WERI-Rb-1 (cell line): Measurements from ENCODE around the gene CDRT15.
A peak's percentile ranks its signal among the peaks of the same experiment; 100 is the strongest.

ENCODE experiments used
- DNase-seq: peaks from one replicate; pipeline ENCODE4 v3.0.0-alpha.2; 2020
- H3K27ac ChIP-seq: fragments of 250-450 bp; sonication (Bioruptor Pico); 2 replicates; pipeline ENCODE4 v1.5.1; 2020; ENCODE audit warnings: mild to moderate bottlenecking, moderate library complexity
- H3K27me3 ChIP-seq: fragments of 250-450 bp; sonication (Bioruptor Pico); 2 replicates; pipeline ENCODE4 v1.5.1; 2021; ENCODE audit warnings: mild to moderate bottlenecking, low read depth, moderate library complexity; ENCODE audit not compliant: insufficient read depth, severe bottlenecking
- H3K36me3 ChIP-seq: fragments of 250-450 bp; sonication (Bioruptor Pico); 2 replicates; pipeline ENCODE4 v1.5.1; 2020; ENCODE audit warnings: mild to moderate bottlenecking, moderate library complexity
- H3K4me3 ChIP-seq: 2 replicates; pipeline ENCODE4 v1.5.1; 2011; ENCODE audit warnings: low read depth, mild to moderate bottlenecking, control low read depth, low read length
- H3K9me3 ChIP-seq: fragments of 250-450 bp; sonication (Bioruptor Pico); 2 replicates; pipeline ENCODE4 v1.5.1; 2021; ENCODE audit warnings: mild to moderate bottlenecking, moderate library complexity; ENCODE audit not compliant: severe bottlenecking
- TF ChIP-seq, protein P1 (sequence below): IDR thresholded peaks from 2 replicates; pipeline ENCODE4 v1.5.1; 2011; ENCODE audit warnings: low read depth, mild to moderate bottlenecking, control low read depth, inconsistent platforms, low read length

Gene CDRT15

DNA sequence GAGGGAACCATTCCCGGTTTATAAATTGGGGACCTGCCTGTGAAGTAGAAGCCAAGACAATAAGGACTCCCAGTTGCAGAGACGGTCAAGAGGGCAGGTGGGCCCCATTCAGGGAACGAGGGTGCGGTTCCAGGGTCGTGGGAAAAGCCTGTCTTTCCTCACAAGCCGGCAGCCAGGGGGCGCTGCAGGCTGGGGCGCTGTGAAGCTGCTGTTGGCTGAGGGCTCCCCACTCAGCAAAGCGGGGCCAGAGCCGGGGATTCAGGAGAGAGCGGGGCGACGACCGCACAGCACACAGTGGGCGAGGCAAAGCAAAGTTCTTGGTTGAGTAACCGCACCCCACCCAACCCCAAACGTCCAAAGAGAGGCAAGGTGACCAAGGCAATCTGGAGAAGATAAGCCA is 24.9 kb downstream of the CDRT15 start:
- H3K27ac ChIP-seq = no peak overlapping the region
- peak; percentile 15 for DNase-seq
- H3K9me3 ChIP-seq = peaks cover 8% of the 10 kb centered on the region
- TF ChIP-seq, protein P1, sequence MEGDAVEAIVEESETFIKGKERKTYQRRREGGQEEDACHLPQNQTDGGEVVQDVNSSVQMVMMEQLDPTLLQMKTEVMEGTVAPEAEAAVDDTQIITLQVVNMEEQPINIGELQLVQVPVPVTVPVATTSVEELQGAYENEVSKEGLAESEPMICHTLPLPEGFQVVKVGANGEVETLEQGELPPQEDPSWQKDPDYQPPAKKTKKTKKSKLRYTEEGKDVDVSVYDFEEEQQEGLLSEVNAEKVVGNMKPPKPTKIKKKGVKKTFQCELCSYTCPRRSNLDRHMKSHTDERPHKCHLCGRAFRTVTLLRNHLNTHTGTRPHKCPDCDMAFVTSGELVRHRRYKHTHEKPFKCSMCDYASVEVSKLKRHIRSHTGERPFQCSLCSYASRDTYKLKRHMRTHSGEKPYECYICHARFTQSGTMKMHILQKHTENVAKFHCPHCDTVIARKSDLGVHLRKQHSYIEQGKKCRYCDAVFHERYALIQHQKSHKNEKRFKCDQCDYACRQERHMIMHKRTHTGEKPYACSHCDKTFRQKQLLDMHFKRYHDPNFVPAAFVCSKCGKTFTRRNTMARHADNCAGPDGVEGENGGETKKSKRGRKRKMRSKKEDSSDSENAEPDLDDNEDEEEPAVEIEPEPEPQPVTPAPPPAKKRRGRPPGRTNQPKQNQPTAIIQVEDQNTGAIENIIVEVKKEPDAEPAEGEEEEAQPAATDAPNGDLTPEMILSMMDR = no peak
- H3K27me3 ChIP-seq = no peaks in the 10 kb centered on the region
- H3K36me3 ChIP-seq = no peaks in the 10 kb centered on the region; the same call in 1 of the 2 replicates
- H3K4me3 ChIP-seq = no peak overlapping the region

DNA sequence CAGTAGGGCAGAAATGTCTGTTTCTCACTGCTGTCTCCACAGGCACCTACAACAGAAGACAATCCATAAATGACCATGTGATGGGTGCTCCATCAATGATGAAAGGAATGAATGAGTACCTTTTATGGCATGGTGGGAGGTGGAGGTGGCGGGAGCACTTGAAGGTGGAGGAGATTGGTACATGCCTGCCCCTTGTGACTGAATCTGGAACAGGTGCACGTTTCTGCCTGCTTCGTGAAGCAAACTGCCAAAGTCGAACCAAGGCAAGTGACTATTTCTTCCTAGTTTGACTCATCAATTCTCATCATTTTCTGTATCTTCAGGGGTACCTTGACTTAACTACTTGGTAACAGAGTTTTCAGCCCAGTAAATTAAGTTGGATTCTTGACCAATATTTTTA is 25.4 kb downstream of the CDRT15 start:
- TF ChIP-seq, protein P1 = no peak
- DNase-seq = no peak
- Histone ChIP-seq H3K9me3 (peaks cover 8% of the 10 kb centered on the region), H3K4me3 (no peak overlapping the region), H3K27me3 (no peaks in the 10 kb centered on the region), H3K27ac (no peak overlapping the region), H3K36me3 (no peaks in the 10 kb centered on the region; the same call in 1 of the 2 replicates)

DNA sequence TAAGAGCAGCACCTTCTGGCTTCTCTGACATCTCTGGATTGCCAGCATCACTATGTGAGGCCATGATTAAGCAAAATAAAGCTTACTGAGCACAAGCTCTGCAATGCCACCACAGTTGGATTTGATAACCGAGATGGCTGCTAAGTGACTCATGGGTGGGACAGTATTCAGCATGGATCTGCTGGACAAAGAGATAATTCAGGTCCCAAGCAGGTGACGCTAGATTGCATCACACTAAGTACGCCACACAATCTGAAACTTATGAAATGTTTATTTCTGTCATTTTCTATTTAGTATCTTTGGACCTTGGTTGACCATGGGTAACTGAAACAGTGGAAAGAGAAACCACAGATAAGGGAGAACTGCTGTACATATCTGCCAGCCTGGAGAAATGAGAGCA is 27.4 kb downstream of the CDRT15 start:
- no peak for DNase-seq
- Histone ChIP-seq H3K27me3 (no peaks in the 10 kb centered on the region), H3K36me3 (no peaks in the 10 kb centered on the region; the same call in 1 of the 2 replicates), H3K9me3 (peaks cover 8% of the 10 kb centered on the region), H3K27ac (no peak overlapping the region), H3K4me3 (no peak overlapping the region)
- TF ChIP-seq, protein P1 = no peak

DNA sequence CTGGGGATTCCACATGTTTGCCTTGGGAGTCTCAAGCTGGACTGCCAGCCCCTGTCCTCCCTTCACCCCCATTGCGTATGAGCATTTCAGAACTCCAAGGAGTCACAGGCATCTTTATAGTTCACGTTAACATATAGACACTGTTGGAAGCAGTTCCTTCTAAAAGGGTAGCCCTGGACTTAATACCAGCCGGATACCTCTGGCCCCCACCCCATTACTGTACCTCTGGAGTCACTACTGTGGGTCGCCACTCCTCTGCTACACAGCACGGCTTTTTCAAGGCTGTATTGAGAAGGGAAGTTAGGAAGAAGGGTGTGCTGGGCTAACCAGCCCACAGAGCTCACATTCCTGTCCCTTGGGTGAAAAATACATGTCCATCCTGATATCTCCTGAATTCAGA is 28.9 kb downstream of the CDRT15 start:
- no peaks in the 10 kb centered on the region for H3K27me3 ChIP-seq
- DNase-seq = no peak
- TF ChIP-seq, protein P1 = no peak
- peaks cover 8% of the 10 kb centered on the region for H3K9me3 ChIP-seq
- no peak overlapping the region for H3K27ac ChIP-seq
- no peak overlapping the region for H3K4me3 ChIP-seq
- H3K36me3 ChIP-seq = no peaks in the 10 kb centered on the region; the same call in 1 of the 2 replicates

DNA sequence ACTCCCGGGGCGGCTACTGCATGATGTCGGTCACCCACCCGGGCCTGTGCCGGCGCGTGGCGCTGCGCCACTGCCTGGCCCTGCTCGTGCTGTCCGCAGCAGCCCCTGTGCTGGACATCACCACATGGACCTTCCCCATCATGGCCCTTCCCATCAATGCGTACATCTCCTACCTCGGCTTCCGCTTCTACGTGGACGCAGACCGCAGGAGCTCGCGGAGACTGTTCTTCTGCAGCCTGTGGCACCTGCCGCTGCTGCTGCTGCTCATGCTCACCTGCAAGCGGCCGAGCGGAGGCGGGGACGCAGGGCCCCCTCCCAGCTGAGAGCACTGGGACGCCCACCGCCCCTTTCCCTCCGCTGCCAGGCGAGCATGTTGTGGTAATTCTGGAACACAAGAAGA is 29.8 kb downstream of the CDRT15 start:
- TF ChIP-seq, protein P1 = no peak
- no peak overlapping the region for H3K27ac ChIP-seq
- no peaks in the 10 kb centered on the region; the same call in 1 of the 2 replicates for H3K36me3 ChIP-seq
- H3K9me3 ChIP-seq = peaks cover 5% of the 10 kb centered on the region
- no peaks in the 10 kb centered on the region for H3K27me3 ChIP-seq
- no peak for DNase-seq
- no peak overlapping the region for H3K4me3 ChIP-seq

DNA sequence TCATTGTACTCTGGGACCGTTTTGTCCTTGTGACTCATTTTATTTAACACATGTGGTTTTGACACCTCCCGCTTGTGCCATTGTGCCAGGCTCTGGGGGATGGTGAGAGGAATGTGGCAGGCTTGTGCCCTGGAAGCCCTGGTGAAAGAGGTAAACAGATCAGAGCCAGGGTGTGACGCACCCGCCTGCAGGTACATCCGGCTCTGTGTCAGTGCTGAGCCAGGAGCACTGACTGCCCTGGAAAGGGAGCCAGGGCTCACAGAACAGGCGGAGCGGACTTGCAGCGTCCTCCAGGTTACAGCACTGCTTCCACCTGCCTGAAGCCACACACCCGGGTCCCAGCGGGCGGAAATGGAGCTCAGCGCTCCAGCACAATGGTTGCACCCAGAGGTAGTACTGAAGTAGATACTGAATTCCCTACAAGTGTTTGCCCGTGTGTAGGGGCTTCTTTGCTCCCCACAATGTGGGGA is 30.6 kb downstream of the CDRT15 start:
- TF ChIP-seq, protein P1 = no peak
- H3K36me3 ChIP-seq = no peaks in the 10 kb centered on the region; the same call in 1 of the 2 replicates
- no peak overlapping the region for H3K27ac ChIP-seq
- H3K27me3 ChIP-seq = no peaks in the 10 kb centered on the region
- no peaks in the 10 kb centered on the region for H3K9me3 ChIP-seq
- H3K4me3 ChIP-seq = no peak overlapping the region
- DNase-seq = no peak
